ENCODE measurements around the gene NACC1. TPM values are rescaled to one million over a fixed set of nuclear protein-coding genes. Genes with fewer than 3 reads are reported as not detected.

Gene NACC1
- total RNA-seq, 3 donors from 2014 or later = 8.5 to 20.5 (median 19.7) TPM

GRCh38 chr19:13118424-13119193 is 545 bp downstream of the NACC1 start:
- Histone ChIP-seq H3K36me3 (no peaks in the 10 kb centered on the region), H3K4me1 (peaks cover 8 to 22% of the 10 kb centered on the region in 2 donors), H3K27me3 (no peaks in the 10 kb centered on the region), H3K9me3 (no peaks in the 10 kb centered on the region), H3K4me3 (peak overlapping the region; percentile 69 to 97 (median 72)), H3K27ac (peak overlapping the region; percentile 52 to 77)
- intact Hi-C loops (cut with DNase I; ENCODE audit: low total_unique reads) = no loop called here
- DNase-seq (ENCODE audit: low spot score in 2 of 2) = peak in 1 of 2 donors; percentile 70
- TF ChIP-seq POLR2AphosphoS5 (IDR thresholded peaks at IDR 0.05) = no peak
- no peak for TF ChIP-seq CTCF (IDR thresholded peaks at IDR 0.05)
- TF ChIP-seq POLR2A (IDR thresholded peaks at IDR 0.05) = no peak

GRCh38 chr19:13119627-13120026 is 1.6 kb downstream of the NACC1 start:
- H3K36me3 ChIP-seq = no peaks in the 10 kb centered on the region
- DNase-seq (ENCODE audit: low spot score in 2 of 2) = no peak
- no peaks in the 10 kb centered on the region for H3K9me3 ChIP-seq
- peak overlapping the region in 2 of 3 donors; percentile 69 to 72 for H3K4me3 ChIP-seq
- peak overlapping the region; percentile 52 to 77 for H3K27ac ChIP-seq
- intact Hi-C loops (cut with DNase I; ENCODE audit: low total_unique reads) = no loop called here
- peaks cover 8 to 22% of the 10 kb centered on the region in 2 donors for H3K4me1 ChIP-seq
- TF ChIP-seq POLR2AphosphoS5 (IDR thresholded peaks at IDR 0.05) (no peak), CTCF (IDR thresholded peaks at IDR 0.05) (no peak), POLR2A (IDR thresholded peaks at IDR 0.05) (no peak)
- H3K27me3 ChIP-seq = no peaks in the 10 kb centered on the region

- peaks cover 8 to 22% of the 10 kb centered on the region in 2 donors for H3K4me1 ChIP-seq
- H3K9me3 ChIP-seq = no peaks in the 10 kb centered on the region
- peak overlapping the region in 1 of 3 donors; percentile 72 for H3K4me3 ChIP-seq
- H3K27me3 ChIP-seq = no peaks in the 10 kb centered on the region
- H3K27ac ChIP-seq = peak overlapping the region in 1 of 2 donors; percentile 77
- TF ChIP-seq POLR2A (IDR thresholded peaks at IDR 0.05) (no peak), CTCF (IDR thresholded peaks at IDR 0.05) (no peak), POLR2AphosphoS5 (IDR thresholded peaks at IDR 0.05) (no peak)
- no peak for DNase-seq (ENCODE audit: low spot score in 2 of 2)
- no peaks in the 10 kb centered on the region for H3K36me3 ChIP-seq
- intact Hi-C loops (cut with DNase I; ENCODE audit: low total_unique reads) = no loop called here
These were observed 2.0 kb downstream of the NACC1 start for GRCh38 chr19:13120031-13120430.

- peaks cover 8 to 17% of the 10 kb centered on the region in 2 donors for H3K4me1 ChIP-seq
- no peak for TF ChIP-seq CTCF (IDR thresholded peaks at IDR 0.05)
- TF ChIP-seq POLR2AphosphoS5 (IDR thresholded peaks at IDR 0.05) = no peak
- no peak for TF ChIP-seq POLR2A (IDR thresholded peaks at IDR 0.05)
These were observed 2.8 kb downstream of the NACC1 start for GRCh38 chr19:13120817-13121216.

GRCh38 chr19:13121551-13122274 is 3.6 kb downstream of the NACC1 start:
- DNase-seq (ENCODE audit: low spot score in 2 of 2) = no peak
- Histone ChIP-seq H3K36me3 (no peaks in the 10 kb centered on the region), H3K4me3 (no peak overlapping the region), H3K27ac (peak overlapping the region in 1 of 2 donors; percentile 77), H3K27me3 (no peaks in the 10 kb centered on the region), H3K4me1 (peaks cover 8 to 16% of the 10 kb centered on the region in 2 donors), H3K9me3 (no peaks in the 10 kb centered on the region)
- intact Hi-C loops (cut with DNase I; ENCODE audit: low total_unique reads) = no loop called here
- TF ChIP-seq CTCF (IDR thresholded peaks at IDR 0.05) = no peak
- TF ChIP-seq POLR2AphosphoS5 (IDR thresholded peaks at IDR 0.05) = no peak
- TF ChIP-seq POLR2A (IDR thresholded peaks at IDR 0.05) = no peak

More at GRCh38 chr19:13120817-13121216, 2.8 kb downstream of the NACC1 start:
- no peaks in the 10 kb centered on the region for H3K9me3 ChIP-seq
- no peaks in the 10 kb centered on the region for H3K36me3 ChIP-seq
- H3K4me3 ChIP-seq = peak overlapping the region in 1 of 3 donors; percentile 72
- H3K27me3 ChIP-seq = no peaks in the 10 kb centered on the region
- DNase-seq (ENCODE audit: low spot score in 2 of 2) = no peak
- intact Hi-C loops (cut with DNase I; ENCODE audit: low total_unique reads) = no loop called here
- peak overlapping the region in 1 of 2 donors; percentile 77 for H3K27ac ChIP-seq

All from breast epithelium (tissue), 4 donors.